Stimulated activated CD4-positive, alpha-beta T cell treated with anti-CD3 and anti-CD28 coated beads, Interleukin-2, amount 100 ng/mL, for 24 hours (primary cell): ENCODE results near the gene RPTOR.

Experiments
- DNase-seq, 2 donors: peaks; one replicate each; pipeline ENCODE4 v3.0.0-alpha.2; 2020

The RPTOR gene

DNA sequence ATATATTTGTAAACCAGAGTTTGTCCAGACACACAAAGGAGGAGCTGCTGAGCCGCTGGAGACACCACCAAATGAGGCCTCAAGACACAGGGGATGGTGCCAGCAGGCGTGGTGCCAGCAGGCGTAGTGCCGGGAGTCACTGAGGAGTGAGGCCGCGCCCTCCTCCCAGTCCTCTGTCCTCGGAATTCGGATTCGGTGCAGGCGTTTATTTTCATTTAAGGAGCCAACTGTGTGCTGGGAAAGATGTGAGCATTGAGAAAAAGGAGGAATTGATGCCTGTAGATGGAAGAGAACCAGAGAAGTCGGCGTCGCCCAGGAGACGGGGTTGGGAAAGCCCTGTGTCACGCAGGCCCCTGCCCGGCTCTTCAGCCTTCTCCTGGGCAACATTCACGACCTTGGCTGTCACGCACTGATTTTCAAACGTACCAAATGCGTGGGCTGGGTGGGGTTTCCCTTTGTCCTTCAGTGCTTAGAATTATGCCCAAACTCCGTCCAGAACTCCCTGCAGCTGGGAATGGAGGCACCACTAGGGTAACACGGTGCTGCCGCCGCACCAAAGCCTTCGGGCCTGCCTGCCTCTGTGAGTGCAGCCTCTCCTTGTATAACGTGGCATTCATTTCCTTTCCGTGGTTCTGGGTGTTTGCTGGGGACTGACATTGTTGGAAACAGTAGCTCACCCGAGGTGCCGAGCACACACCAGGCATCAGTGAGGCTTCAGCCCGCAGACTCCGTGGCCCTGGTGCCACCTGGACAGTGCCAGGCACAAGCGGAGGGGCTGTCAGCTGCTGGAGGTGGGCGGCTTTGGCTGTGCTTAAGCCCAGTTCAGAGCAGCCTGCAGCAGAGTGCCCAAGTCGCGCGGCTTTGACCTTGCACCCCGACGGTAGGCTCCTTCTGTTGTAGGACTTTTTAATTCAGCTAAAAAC lies 398.0 kb downstream of the RPTOR start:
- DNase-seq, result no peak

DNA sequence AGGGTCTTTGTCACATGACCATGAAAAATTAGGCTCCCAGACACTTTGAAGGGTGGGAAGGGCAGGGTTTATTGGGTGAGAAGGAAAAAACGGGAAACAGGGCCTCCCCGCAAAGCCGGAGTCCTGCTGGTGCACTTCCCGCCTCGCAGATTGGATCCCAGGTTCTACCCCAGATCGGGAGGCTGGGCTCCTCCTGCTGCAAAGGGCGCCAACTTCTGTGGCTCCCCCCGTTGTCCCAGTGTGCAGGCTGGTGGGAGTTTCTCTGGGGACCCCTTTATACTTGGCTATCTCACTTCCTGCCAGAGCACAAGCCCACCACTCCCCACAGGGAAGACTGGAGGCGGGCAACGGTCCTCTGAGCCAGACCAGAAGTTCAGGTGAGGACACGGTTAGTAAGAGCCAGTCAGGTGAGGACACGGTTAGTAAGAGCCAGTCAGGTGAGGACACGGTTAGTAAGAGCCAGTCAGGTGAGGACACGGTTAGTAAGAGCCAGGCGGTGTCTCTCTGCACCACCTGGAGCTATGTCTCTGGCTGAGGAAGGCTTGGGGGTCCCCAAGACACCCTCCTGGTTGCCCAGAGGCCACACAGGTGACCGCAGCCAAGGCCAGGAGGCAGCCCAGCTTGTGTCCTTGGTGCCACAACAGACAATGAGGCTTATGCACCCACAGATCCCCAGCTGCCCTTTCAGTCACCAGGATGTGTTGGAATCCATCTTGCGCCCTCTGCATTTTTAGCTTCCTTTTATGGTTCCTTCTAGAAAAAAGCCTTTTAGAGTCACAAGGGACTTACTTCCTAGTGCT lies 398.9 kb downstream of the RPTOR start:
- DNase-seq, result no peak

DNA sequence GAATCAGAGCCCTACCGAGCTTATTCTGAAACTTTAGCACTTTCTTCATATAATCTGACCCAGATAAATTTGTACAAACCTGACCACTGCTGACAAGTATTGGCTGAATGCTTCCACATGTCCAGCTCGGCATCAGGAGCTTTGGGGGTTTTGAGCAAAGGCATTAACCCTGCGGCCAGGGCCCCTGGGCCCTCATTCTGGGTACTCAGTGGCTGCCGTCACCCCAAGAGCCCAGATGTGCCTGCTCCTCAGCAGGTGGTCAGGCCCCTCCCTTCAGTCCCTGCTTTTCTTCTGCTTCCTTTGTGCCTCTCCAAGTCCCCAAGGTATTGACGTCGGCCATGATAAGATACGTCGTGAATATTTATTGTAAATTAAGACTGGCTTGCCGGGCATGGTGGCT lies 399.7 kb downstream of the RPTOR start:
- DNase-seq, result no peak

DNA sequence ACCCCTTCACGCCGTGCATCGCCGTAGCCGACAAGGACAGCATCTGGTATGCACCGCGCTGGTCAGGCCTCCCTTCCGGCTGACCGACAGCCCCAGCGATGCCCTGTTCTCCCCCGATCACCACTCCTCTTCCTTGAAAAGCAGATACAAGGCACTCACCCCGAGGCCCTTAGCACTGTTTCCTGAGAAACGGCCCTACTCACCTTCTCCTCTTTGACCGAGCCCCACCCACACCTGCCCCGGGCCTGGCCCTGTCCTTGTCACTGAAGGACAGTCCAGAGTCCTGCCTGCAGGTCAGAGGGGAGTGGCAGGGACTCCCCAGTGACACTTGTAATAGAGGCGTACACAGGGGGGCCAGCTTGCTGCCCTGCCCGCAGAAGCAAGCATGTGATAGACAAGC lies 401.1 kb downstream of the RPTOR start:
- DNase-seq, result no peak

DNA sequence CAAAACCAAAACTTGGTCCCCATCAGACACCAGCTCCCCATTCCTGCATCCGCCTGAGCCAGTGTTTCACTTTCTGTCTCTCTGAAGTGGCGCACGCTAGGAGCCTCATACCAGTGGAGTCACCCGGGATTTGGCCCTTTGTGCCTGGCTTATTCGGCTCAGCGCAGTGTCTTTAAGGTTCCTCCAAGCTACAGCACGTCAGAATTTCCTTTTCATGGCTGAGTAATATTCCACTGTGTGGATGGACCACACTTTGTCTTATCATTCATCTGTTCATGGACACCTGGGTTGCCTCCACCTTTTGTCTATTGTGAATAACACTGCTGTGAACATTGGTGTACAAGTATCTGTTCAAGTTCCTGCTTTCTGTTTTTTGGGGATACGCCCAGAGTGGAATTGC lies 401.8 kb downstream of the RPTOR start:
- DNase-seq, result no peak

DNA sequence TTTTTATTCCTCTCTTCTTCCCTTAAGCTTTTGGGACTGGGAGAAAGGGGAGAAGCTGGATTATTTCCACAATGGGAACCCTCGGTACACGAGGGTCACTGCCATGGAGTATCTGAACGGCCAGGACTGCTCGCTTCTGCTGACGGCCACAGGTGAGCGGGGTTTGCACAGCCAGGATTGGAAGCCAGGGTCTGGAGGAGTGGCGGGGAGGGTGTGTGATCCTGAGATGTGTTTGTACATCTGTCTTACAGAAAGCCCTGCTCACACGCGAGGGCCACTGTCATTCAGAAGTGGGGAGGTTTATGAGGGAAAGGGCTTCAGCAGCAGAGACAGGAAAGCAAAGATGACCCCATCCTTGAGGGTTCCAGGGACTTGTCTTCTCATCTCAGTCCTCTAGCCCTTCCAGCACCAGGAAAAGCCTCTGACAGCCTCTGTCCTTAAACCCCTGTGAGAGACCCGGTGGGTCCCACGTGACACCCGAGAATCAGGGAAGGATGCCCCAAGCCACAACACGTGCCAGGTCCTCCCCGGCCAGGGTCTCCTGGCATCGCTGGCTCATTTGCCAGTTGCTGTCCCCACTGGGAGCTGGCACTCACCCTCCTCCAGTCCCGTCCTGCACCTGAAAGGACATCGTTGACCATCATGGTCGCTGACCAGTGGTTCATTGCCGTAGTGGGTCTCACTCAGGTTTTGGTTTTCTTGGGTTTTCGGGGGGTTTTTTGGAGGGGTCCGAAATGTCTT lies 402.7 kb downstream of the RPTOR start:
- DNase-seq, result no peak

DNA sequence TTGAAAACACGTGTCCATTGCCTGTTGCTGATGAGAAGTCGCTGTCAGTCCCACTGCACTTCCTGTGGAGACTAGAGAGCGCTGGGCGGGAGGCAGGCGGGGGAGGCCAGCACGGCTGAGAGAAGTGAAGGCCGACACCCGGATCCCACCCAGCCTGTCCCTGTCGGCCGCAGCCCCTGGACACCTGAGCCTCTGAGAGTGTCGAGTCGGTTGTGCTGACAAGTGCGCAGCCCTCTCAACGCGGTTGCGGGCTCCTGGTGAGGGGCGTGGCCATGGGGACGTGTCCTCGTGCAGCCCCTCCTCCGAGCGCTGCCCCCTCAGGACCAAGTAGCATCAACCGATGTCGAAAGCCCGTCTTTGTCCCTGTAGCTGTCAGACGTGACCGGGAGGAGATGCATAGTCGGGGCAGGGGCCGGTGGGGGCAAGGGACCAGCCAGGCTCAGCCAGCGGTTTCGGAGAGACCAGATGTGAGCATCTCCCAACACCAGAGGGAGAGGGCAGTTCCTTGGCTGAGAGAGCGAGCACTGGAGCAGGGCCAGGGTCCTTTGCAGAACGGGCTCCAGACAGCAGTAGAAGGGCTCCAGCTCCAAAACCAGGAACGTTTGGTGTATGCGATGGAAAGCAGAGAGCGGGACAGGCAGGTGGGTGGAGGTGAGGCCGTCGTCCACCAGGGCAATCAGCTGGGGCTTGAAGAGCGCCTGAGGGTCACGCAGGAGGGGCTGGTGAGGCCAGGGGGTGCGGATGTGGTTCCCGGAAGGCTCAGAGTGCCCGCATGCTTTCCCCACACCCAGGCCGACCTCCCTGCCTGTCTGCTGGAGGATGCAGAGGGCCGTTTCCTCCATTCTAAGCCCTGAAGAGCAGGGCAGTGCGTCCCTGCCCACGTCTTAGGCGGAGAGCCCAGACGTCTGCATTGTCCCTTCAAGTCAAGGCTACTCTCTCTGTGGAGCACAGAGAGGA lies 403.7 kb downstream of the RPTOR start:
- no peak for DNase-seq

DNA sequence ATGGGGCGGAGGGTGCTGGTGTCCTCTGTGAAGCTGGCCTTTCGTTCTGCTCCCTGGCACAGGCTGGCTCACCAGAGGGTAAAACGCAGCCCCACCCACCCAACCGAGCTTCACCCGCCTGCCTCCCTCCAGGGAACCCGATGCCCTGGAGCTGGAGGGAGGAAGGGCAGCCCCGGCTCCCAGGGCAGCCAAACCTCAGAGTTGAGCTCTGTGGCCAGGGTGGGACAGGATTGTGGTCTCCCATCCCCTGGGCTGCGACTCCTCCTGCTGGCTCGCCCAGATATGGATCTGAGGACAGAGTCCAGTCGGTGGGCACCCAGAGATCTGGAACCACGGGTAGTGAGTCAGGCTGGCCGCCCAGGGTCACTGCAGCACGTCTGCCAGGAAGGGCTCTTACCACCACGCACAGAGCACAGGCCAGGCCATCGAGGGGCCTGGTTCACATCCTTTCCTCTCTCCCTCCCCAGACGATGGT lies 404.4 kb downstream of the RPTOR start:
- DNase-seq, result no peak

DNA sequence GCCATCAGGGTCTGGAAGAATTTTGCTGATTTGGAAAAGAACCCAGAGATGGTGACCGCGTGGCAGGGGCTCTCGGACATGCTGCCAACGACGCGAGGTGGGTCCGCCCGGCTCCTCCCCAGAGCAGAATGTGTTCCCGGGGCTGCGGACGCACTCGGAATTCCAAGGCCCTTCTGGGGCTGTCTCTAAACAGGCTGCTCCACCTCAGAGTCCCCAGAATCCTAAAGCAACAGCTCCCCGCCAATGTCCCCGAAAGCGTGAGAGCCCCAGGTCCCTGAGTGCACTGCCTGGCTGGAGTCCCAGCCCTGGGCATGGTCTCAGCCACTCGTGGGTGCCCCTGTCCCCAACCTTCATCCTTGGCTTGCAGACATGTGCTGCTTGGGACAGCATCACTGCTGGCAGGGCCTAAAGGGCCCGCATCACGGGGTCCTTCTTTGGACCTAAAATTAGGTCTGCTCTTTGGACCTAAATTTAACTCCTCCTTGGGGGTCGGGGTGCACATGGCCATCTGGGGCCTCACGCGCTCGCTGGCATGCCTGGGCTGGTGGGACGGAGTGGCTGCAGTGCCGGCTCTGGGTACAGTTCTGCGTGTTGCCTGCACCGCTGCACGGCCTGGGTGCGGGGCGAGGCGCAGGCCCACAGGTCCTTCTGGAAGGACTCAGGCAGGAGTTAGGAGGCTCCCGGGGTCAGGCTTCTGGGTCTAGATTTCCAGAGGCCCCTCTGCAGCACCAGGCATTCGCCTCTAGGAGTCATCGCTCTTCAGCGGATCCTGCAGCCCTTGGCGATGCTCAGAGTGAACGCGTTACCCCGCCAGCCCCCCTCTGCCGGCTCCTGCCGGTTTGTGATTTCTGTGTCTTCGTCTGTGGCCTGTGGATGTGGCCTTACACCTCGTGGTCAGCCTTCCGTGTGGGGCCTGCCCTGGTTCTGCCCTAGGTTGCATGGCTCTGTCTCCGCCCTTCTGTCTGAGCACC lies 405.1 kb downstream of the RPTOR start:
- DNase-seq, result no peak

DNA sequence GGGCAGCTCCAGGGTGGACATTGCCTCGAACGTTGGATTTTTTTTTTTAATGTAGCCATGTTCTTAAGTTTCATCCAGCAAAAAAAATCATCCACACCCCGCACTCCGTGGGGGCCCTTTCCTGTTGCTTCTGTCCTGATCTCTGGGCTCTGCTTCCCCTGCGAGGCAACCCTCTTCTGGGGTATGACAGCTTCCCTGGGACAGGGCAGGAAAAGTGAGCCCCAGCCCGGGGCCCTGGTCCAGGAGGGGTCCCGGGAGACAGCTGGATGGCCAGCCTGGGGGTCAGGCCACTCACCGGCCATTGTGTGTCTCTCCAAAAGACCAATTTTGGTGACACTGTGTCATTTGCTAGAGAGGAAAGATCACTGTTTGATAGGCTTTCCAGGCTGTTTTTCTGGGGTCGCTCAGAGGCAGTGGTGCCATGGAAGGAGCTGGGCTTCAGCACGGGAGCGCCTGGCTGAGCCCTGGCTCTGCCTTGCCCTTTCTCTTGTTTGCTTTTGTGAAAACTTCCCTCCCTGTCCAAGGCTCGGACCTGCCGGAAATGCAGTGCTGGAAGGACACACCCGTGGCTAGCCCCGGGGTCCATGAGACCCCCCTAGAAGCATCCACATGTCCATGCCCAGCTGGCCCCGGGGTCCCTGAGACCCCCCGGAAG lies 406.0 kb downstream of the RPTOR start:
- no peak for DNase-seq

DNA sequence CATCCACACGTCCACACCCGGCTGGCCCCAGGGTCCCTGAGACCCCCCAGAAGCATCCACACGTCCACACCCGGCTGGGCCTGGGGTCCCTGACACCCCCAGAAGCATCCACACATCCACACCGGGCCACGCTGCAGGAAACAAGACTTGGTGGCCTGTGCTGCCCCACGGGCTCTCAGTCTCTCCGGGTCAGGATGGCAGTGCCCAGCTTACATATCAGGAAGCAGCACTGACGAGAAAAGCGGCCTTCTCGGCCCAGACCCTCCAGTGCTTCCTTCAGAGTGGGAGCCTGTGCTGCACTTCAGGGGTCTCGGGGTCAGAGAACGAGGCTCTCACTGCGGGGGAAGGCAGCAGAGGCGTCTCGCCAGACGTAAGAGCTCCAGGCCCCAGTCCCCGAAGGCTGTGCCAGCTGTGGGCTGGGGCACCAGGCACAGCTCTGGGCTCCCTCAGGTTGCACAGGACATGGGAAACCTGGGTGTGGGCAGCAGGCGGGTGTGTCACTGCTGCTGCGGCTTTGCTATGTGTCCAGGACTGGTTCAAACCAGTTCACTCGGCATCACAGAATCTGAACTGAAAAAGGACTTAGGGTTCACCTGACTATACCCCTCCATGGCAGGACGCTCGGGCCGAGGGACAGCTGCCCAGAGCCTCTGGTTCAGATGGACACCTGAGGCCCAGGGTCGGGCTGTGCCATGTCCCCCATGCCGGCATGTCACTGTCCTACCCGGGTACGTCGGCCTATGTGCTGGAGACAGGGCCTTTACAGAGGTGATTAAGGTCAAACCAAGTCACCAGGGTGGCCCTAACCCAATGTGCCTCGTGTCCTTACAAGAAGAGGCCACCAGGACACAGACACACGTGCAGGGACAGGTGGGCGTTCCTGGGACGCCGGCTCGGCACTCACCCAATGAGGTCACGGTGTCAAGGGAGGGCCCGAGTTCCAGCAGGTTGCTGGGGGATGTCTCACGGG lies 406.8 kb downstream of the RPTOR start:
- no peak for DNase-seq

DNA sequence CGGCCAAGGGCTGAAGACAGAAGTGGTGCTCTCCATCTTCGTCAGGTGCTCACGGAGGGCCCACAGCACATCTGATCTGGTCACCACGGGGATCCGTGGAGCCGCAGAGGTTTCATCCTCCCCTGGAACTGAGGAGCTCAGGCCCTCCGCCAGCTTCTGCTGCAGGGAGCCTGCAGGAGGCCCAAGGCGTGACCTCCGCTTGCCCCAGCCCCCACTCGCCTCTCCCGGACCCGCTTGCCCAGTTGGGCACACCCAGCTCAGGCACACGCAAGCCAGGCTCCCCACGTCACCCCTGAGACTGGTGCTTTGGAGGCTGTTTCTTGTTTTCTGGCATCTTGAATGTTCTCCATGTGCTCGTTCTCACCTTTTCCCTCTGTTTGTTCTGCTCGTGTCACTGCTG lies 407.7 kb downstream of the RPTOR start:
- no peak for DNase-seq

DNA sequence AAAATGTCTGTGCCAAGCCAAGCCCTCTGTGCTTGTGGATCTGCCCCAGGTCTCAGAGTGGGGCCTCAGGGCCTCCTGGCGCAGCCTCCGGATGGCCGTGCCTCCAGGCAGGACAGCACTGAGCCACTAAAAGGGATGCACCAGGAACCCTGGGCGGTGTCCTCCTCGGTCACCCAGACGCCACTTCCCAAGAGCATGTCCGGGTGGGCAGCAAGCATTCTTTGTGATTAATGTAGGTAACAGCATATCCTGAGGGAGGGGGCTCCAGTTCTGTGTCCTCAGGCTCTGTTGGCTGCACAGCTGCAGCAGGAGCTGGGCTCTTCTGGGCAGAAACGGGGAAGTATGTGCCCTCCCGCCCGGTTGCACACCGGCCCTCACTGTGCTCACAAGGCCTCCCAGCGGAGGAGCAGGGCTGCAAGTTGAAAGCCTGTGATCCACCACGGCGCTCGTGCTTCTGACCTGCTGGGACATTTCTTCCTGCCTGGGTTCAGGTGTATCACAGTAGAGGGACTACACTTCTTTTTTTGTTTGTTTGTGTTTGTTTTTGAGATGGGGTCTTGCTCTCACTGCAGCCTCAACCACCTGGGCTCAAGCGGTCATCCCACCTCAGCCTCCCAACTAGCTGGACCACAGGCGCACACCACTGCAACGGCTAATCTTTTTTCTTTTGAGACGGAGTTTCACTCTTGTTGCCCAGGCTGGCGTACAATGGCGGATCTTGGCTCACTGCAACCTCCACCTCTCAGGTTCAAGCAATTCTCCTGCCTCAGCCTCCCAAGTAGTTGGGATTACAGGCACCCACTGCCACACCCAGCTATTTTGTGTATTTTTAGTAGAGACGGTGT lies 409.1 kb downstream of the RPTOR start:
- DNase-seq, result no peak

DNA sequence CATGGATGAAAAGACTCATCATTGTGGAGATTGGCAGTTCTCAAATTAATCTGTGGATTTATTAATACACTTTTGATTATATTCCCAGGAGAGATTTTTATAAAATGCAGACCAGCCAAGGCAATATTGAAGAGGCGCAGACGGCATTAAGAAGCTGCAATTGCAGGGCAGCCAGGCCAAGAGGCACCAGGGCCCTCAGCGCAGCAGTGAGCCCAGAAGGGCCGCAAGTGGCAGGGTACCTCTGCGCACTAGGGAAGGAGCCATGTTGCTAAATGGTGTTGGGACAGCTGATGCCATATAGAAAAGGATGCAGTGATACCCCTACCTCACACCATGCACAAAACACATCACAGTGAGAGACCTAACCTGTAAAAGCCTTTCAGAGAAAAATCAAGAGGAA lies 410.4 kb downstream of the RPTOR start:
- DNase-seq, result no peak

DNA sequence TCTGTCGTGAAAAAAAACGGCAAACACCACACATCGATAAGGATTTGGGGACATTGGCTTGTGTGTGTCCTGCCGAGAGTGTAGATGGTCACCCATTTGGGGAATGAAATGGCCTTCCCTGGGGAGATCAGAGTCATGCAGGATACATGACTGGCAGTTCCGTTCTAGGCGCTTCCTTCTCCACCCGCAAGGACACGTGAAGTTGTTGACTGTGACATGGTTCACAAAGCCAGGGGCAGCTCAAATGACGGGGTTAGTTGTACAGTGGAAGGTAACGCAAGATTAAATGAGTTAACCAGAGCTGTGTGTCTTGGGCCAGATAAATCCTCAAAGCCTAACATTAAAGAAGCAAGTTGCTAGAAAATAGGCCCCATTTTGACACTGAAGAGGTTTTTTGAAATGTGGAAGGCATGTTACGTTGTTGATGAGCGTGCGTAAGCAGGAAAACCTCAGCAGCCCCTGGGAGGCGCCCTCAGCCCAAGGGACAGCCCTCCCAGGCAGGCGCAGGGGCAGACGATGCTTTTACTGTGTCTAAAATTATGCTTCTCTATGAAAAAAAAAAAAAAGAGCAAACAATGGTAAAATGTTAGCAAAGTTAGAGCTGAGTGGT lies 411.1 kb downstream of the RPTOR start:
- no peak for DNase-seq

DNA sequence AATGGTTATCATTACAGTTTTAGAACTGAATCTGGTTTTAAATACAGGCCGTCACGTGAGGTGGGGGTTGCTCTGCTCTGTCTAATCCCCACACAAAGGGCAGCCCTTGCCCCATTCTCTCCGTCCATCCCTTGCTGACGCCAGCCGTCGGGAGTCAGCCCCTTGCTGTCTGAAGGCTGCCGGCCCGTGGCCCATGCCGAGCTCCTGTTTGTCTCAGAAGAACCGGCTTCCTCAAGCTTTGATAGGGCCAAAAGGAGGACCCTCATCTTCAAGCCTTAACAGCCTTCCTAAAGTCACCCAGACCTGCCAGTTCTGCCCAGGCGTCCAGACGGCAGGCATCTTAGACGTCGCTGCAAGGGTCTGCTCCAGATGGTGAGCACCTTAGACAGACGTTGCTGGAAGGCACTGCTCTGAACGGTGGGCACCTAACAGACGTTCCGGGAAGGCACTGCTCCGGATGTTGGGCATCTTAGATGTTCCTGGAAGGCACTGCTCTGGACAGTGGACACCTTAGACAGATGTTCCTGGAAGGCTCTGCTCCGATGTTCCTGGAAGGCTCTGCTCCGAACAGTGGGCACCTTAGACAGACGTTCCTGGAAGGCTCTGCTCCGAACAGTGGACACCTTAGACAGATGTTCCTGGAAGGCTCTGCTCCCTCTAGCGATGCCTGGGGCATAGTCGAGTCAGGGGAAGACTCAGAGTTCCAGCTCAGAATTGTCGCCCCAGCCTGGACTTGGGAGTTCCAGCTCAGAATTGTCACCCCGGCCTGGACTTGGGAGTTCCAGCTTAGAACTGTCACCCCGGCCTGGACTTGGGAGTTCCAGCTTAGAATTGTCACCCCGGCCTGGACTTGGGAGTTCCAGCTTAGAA lies 411.9 kb downstream of the RPTOR start:
- no peak for DNase-seq
